MM.1S (cell line): ENCODE data around the gene FMO3.

ENCODE experiments used
- DNase-seq: peaks from one replicate; pipeline ENCODE4 v3.0.0-alpha.2; 2015
- H2AFZ ChIP-seq: fragments of 300-600 bp; sonication (generic); 2 replicates; pipeline ENCODE4 v1.6.0; 2016; ENCODE audit warnings: antibody characterized with exemption, low read length
- H3F3A ChIP-seq: fragments of 300-600 bp; sonication (generic); 2 replicates; pipeline ENCODE4 v1.6.1; 2016; ENCODE audit warnings: mild to moderate bottlenecking, antibody characterized with exemption, low read length, moderate library complexity, mixed read lengths; ENCODE audit not compliant: insufficient read depth
- H3K27ac ChIP-seq: fragments of 300-600 bp; sonication (generic); 2 replicates; pipeline ENCODE4 v1.5.1; 2016; ENCODE audit warnings: mild to moderate bottlenecking, low read length
- H3K27me3 ChIP-seq: fragments of 300-600 bp; sonication (generic); replicated peaks from 2 replicates; pipeline ENCODE4 v1.6.0; 2016; ENCODE audit warnings: low read length; ENCODE audit not compliant: insufficient read depth
- H3K36me3 ChIP-seq: fragments of 300-600 bp; sonication (generic); replicated peaks from 2 replicates; pipeline ENCODE4 v1.6.1; 2016; ENCODE audit warnings: mild to moderate bottlenecking, low read length, mixed read lengths; ENCODE audit not compliant: insufficient read depth
- H3K4me1 ChIP-seq: fragments of 300-600 bp; sonication (generic); 2 replicates; pipeline ENCODE4 v1.6.1; 2016; ENCODE audit warnings: low read length, mixed read lengths
- H3K4me2 ChIP-seq: fragments of 300-600 bp; sonication (generic); 2 replicates; pipeline ENCODE4 v1.6.0; 2016; ENCODE audit warnings: low read depth, low read length
- H3K4me3 ChIP-seq: fragments of 300-600 bp; sonication (generic); 2 replicates; pipeline ENCODE4 v1.5.1; 2016; ENCODE audit warnings: low read length, mixed read lengths
- H3K79me2 ChIP-seq: fragments of 300-600 bp; sonication (generic); 2 replicates; pipeline ENCODE4 v1.6.1; 2016; ENCODE audit warnings: mixed run types, low read length, mixed read lengths
- H3K9ac ChIP-seq: fragments of 300-600 bp; sonication (generic); 2 replicates; pipeline ENCODE4 v1.6.1; 2016; ENCODE audit warnings: low read length, mixed read lengths
- H3K9me2 ChIP-seq: fragments of 300-600 bp; sonication (generic); replicated peaks from 2 replicates; pipeline ENCODE4 v1.6.1; 2016; ENCODE audit warnings: mild to moderate bottlenecking, low read length, mixed read lengths; ENCODE audit not compliant: insufficient read depth
- H3K9me3 ChIP-seq: fragments of 300-600 bp; sonication (generic); replicated peaks from 2 replicates; pipeline ENCODE4 v1.6.1; 2016; ENCODE audit warnings: mild to moderate bottlenecking, low read length, mixed read lengths; ENCODE audit not compliant: insufficient read depth
- H4K20me1 ChIP-seq: fragments of 300-600 bp; sonication (generic); 2 replicates; pipeline ENCODE4 v1.6.1; 2016; ENCODE audit warnings: mild to moderate bottlenecking, low read length, moderate library complexity, mixed read lengths; ENCODE audit not compliant: insufficient read depth
- EZH2 ChIP-seq: fragments of 300-600 bp; sonication (generic); optimal IDR thresholded peaks from 2 replicates; pipeline ENCODE3; 2017; ENCODE audit warnings: low read depth, mild to moderate bottlenecking, antibody characterized with exemption, low read length, mixed read lengths
- EZH2phosphoT487 ChIP-seq: fragments of 300-600 bp; sonication (generic); IDR thresholded peaks from 2 replicates; pipeline ENCODE4 v1.6.1; 2018; ENCODE audit warnings: antibody characterized with exemption, low read length
- TF ChIP-seq, protein P1 (sequence below): fragments of 300-600 bp; sonication (generic); IDR thresholded peaks from 2 replicates; pipeline ENCODE4 v1.5.1; 2016; ENCODE audit warnings: antibody characterized with exemption, low read length, mixed read lengths

The FMO3 gene

DNA sequence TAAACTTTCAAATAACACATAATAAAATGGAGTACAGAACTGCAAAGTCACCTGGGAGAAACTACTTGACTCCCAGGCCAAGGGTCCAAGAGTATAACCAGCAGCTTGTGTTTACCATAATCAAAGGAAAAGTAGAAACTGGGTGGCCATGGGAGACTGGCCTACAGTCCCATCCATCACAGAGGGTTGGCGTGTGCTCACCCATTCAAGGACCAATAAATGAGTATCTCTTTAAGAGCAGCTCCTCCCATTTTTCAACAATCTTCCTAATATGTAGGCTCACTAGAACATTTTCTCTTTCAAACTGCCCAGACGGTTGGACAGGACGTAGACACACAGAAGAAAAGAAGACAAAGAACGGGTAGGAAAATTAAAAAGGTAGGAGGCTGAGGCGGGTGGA, at the start of gene FMO3:
FMO3 (plus strand) TSS at position 302 of the 400 bp plus-strand sequence. CDS start 1,754 bp downstream, outside the sequence.
- Histone ChIP-seq H3K27me3 (no peaks in the 10 kb centered on the region), H3K36me3 (no peaks in the 10 kb centered on the region), H3K4me1 (no peaks in the 10 kb centered on the region), H3K9ac (no peak within 1 kb of the TSS), H3F3A (no peaks in the 10 kb centered on the region), H2AFZ (no peak within 1 kb of the TSS), H4K20me1 (no peaks in the 10 kb centered on the region), H3K9me3 (no peaks in the 10 kb centered on the region), H3K27ac (no peak within 1 kb of the TSS), H3K4me3 (no peak within 1 kb of the TSS), H3K9me2 (no peaks in the 10 kb centered on the region), H3K4me2 (no peak within 1 kb of the TSS), H3K79me2 (no peaks in the 10 kb centered on the region)
- TF ChIP-seq EZH2 (no peak), EZH2phosphoT487 (no peak)
- TF ChIP-seq, protein P1, sequence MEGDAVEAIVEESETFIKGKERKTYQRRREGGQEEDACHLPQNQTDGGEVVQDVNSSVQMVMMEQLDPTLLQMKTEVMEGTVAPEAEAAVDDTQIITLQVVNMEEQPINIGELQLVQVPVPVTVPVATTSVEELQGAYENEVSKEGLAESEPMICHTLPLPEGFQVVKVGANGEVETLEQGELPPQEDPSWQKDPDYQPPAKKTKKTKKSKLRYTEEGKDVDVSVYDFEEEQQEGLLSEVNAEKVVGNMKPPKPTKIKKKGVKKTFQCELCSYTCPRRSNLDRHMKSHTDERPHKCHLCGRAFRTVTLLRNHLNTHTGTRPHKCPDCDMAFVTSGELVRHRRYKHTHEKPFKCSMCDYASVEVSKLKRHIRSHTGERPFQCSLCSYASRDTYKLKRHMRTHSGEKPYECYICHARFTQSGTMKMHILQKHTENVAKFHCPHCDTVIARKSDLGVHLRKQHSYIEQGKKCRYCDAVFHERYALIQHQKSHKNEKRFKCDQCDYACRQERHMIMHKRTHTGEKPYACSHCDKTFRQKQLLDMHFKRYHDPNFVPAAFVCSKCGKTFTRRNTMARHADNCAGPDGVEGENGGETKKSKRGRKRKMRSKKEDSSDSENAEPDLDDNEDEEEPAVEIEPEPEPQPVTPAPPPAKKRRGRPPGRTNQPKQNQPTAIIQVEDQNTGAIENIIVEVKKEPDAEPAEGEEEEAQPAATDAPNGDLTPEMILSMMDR = no peak
- no peak for DNase-seq

DNA sequence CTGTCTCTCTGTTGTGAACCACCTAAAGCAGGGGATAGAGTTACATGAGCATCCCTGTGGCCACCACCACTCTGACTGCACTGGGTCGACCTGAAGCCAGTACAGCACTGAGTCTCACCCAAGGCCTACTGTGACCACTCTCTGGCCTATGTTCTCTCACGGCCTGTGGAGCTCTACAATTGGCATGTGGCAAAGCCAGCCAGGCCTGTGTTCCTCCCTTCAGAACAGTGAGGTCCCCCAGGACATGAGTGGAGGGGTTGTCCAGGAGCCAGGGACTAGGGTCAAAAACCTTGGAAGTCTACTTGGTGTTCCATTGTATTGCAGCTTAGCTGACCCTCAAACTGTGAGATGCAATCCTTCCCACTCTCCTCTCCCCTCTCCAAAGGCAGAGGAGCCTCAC, 42.7 kb upstream of the FMO3 start:
- H3K4me3 ChIP-seq = no peak overlapping the region
- no peak for DNase-seq
- no peak for TF ChIP-seq EZH2phosphoT487
- TF ChIP-seq, protein P1 = no peak
- no peak for TF ChIP-seq EZH2
- no peaks in the 10 kb centered on the region for H3K27me3 ChIP-seq
- no peak overlapping the region for H3K4me2 ChIP-seq
- no peaks in the 10 kb centered on the region for H3K9me2 ChIP-seq
- H3K9me3 ChIP-seq = no peaks in the 10 kb centered on the region
- no peak overlapping the region for H3K27ac ChIP-seq
- H3K36me3 ChIP-seq = no peaks in the 10 kb centered on the region
- no peaks in the 10 kb centered on the region for H3K4me1 ChIP-seq
- H2AFZ ChIP-seq = no peak overlapping the region
- no peaks in the 10 kb centered on the region for H3F3A ChIP-seq
- no peaks in the 10 kb centered on the region for H4K20me1 ChIP-seq
- no peaks in the 10 kb centered on the region for H3K79me2 ChIP-seq
- H3K9ac ChIP-seq = no peak overlapping the region

DNA sequence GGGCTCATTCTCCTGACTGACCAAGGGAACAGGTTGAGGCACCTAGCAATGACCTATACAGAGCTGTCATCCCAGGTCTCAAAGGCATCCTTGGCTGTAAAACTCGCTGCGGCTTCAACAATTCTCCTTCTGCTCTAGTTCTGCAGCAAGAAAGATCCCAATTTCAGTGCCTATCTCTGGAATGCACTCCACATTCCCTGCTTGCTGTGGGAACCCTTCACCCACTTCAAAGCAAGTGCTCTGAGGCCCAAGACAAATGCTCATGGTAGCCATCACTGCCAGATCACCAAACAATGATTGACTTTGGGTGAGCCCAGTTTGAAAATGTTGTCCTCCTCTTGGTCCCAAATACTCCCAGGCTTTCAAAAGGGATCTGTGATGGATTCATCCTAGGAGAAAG, 37.7 kb upstream of the FMO3 start:
- no peak overlapping the region for H2AFZ ChIP-seq
- H3K9me3 ChIP-seq = no peaks in the 10 kb centered on the region
- H3K4me1 ChIP-seq = no peaks in the 10 kb centered on the region
- no peak for TF ChIP-seq EZH2phosphoT487
- no peak for TF ChIP-seq EZH2
- TF ChIP-seq, protein P1 = no peak
- no peak overlapping the region for H3K27ac ChIP-seq
- DNase-seq = no peak
- H4K20me1 ChIP-seq = no peaks in the 10 kb centered on the region
- H3K4me3 ChIP-seq = no peak overlapping the region
- no peaks in the 10 kb centered on the region for H3K36me3 ChIP-seq
- H3K9ac ChIP-seq = no peak overlapping the region
- no peaks in the 10 kb centered on the region for H3K27me3 ChIP-seq
- no peaks in the 10 kb centered on the region for H3F3A ChIP-seq
- no peaks in the 10 kb centered on the region for H3K79me2 ChIP-seq
- no peaks in the 10 kb centered on the region for H3K9me2 ChIP-seq
- H3K4me2 ChIP-seq = no peak overlapping the region
